ENCODE data around the gene TEX14.

Gene TEX14, protein sequence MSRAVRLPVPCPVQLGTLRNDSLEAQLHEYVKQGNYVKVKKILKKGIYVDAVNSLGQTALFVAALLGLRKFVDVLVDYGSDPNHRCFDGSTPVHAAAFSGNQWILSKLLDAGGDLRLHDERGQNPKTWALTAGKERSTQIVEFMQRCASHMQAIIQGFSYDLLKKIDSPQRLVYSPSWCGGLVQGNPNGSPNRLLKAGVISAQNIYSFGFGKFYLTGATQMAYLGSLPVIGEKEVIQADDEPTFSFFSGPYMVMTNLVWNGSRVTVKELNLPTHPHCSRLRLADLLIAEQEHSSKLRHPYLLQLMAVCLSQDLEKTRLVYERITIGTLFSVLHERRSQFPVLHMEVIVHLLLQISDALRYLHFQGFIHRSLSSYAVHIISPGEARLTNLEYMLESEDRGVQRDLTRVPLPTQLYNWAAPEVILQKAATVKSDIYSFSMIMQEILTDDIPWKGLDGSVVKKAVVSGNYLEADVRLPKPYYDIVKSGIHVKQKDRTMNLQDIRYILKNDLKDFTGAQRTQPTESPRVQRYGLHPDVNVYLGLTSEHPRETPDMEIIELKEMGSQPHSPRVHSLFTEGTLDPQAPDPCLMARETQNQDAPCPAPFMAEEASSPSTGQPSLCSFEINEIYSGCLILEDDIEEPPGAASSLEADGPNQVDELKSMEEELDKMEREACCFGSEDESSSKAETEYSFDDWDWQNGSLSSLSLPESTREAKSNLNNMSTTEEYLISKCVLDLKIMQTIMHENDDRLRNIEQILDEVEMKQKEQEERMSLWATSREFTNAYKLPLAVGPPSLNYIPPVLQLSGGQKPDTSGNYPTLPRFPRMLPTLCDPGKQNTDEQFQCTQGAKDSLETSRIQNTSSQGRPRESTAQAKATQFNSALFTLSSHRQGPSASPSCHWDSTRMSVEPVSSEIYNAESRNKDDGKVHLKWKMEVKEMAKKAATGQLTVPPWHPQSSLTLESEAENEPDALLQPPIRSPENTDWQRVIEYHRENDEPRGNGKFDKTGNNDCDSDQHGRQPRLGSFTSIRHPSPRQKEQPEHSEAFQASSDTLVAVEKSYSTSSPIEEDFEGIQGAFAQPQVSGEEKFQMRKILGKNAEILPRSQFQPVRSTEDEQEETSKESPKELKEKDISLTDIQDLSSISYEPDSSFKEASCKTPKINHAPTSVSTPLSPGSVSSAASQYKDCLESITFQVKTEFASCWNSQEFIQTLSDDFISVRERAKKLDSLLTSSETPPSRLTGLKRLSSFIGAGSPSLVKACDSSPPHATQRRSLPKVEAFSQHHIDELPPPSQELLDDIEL (N-terminal part only)

DNA sequence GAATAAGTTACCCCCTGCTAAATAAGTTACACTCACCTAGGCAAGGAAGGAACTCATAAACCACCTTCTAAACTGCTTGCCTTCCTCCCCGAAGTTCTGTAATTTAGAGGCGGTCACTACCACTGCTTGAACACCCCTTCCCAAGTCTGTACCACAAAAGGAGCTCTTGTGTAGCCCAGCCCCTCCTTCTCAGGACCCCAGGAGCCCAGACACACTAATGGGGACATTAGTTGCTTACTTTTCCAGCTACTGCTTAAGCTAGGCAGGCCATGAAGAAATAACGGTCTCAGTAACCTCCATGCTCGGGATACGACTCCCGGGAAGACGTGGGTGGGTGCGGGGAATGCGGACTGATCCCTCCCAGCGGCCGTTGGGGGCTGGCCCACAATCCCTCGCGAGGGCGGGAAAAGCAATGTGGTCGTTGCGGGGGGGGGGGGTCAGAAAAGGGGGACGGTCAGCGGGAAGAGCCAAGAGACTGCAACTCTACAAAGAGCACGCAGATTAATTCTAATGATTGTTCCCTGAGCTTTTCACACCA lies at the start of gene TEX14:
Gene TEX14 (minus strand): TSS at position 345 of the 538 bp plus-strand sequence. CDS start 40,044 bp downstream, outside the sequence.
- DNase-seq (ENCODE audit: low spot score), result no peak
- peak within 1 kb of the TSS; percentile 94 for H3K27ac Mint-ChIP-seq
- H3K27me3 Mint-ChIP-seq (ENCODE audit: low read depth), result no peaks in the 10 kb centered on the region
- H3K36me3 Mint-ChIP-seq (ENCODE audit: low read depth), result peaks cover 23% of the 10 kb centered on the region
- H3K4me3 Mint-ChIP-seq, result peak within 1 kb of the TSS; percentile 92
- H3K4me1 Mint-ChIP-seq (ENCODE audit: low read depth), result peaks cover 23% of the 10 kb centered on the region
- H3K9me3 Mint-ChIP-seq, result peaks cover 4% of the 10 kb centered on the region

DNA sequence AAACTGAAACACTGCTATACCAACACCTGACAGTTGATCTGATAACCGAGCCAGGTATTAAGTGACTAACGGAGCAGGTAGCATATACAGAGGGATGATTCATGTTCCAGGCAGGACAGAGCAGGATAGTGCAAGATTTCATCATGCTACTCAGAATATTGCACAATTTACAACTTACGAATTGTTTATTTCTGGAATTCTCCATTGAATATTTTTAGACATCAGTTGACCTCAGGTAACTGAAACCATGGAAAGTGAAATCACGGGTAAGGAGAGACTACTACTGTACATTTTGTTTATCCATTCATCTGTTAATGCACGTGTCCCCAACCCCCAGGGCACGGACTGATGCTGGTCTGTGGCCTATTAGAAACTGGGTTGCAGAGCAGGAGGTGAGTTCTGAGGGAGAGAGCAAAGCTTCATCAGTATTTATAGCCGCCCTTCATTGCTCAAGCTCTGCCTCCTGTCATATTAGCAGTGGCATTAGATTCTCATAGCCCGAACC lies 49.3 kb upstream of the TEX14 start:
- Mint-ChIP-seq H3K4me1 (ENCODE audit: low read depth) (no peaks in the 10 kb centered on the region), H3K4me3 (no peak overlapping the region), H3K9me3 (no peaks in the 10 kb centered on the region), H3K27ac (no peak overlapping the region), H3K27me3 (ENCODE audit: low read depth) (no peaks in the 10 kb centered on the region), H3K36me3 (ENCODE audit: low read depth) (no peaks in the 10 kb centered on the region)
- DNase-seq (ENCODE audit: low spot score), result no peak

DNA sequence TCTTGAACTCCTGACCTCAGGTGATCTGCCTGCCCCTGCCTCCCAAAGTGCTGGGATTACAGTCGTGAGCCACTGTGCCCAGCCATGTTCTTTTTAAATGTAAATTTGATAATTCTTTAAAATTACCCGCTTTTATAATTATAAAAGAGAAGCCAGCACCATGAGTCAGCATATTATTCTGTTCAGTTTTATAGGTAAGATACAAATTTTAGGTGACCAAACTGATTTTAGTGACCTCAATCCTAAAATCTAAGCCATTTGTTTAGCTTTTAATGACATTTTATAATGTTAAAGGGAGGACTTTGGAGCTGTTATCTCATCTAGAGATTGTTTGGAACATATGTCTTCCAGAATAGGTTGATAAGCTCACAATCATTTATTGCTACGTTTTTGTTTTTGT lies 43.0 kb upstream of the TEX14 start:
- Mint-ChIP-seq H3K4me1 (ENCODE audit: low read depth) (no peaks in the 10 kb centered on the region), H3K27ac (no peak overlapping the region), H3K9me3 (no peaks in the 10 kb centered on the region), H3K27me3 (ENCODE audit: low read depth) (no peaks in the 10 kb centered on the region), H3K4me3 (no peak overlapping the region), H3K36me3 (ENCODE audit: low read depth) (peaks cover 5% of the 10 kb centered on the region)
- no peak for DNase-seq (ENCODE audit: low spot score)

DNA sequence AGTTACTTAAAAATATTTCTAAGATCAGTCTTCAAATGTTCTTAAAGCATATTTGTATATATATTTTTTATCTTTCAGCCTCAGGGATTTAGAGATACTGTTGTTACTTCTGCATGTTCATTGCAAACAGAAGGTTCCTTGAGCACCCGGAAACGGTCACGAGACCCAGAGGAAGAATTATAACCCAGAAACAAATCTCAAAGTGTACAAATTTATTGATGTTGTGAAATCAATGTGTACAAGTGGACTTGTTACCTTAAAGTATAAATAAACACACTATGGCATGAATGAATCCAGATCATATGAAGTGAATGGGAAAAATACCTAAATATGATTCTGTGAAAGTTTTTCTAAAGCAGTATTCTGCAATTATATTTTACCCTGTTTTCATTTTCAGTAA lies 42.2 kb upstream of the TEX14 start:
- Mint-ChIP-seq H3K9me3 (no peaks in the 10 kb centered on the region), H3K27ac (no peak overlapping the region), H3K36me3 (ENCODE audit: low read depth) (peaks cover 6% of the 10 kb centered on the region), H3K27me3 (ENCODE audit: low read depth) (no peaks in the 10 kb centered on the region), H3K4me3 (no peak overlapping the region), H3K4me1 (ENCODE audit: low read depth) (no peaks in the 10 kb centered on the region)
- no peak for DNase-seq (ENCODE audit: low spot score)

DNA sequence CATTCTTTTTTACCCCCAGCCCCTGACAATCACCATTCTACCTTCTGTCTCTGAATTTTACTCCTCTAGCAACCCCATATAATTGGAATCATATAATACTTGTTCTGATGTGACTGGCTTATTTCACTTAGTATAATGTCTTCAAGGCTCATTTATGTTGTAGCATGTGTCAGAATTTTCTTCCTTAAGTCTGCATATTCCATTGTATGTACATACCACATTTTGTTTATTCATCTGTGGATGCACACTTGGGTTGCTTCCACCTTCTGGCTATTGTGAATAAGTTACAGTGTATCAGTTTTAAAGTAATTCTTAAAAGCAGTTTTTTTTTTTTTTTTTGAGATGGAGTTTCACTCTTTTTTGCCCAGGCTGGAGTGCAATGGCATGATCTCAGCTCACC lies 39.1 kb upstream of the TEX14 start:
- no peak for DNase-seq (ENCODE audit: low spot score)
- Mint-ChIP-seq H3K9me3 (no peaks in the 10 kb centered on the region), H3K36me3 (ENCODE audit: low read depth) (peaks cover 11% of the 10 kb centered on the region), H3K4me3 (no peak overlapping the region), H3K27me3 (ENCODE audit: low read depth) (no peaks in the 10 kb centered on the region), H3K27ac (no peak overlapping the region), H3K4me1 (ENCODE audit: low read depth) (peaks cover 1% of the 10 kb centered on the region)

DNA sequence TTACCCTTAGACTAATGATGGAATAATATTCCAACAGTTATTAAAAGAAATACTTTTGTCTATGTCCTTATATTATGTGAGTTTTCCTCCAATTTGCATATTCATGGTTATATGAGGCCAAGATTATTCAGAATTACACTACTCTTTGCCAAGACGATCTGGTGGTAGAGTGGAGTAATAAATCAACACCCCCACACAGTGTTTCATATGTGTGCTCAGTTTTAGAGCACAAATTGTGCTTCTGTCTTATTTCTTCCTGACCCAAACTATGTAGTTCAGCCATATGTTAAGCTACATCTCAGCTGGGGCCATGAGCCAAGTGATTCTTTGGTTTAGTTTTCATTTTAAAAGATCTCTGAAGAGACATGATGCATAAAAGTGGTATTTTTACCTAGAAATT lies 37.0 kb upstream of the TEX14 start:
- Mint-ChIP-seq H3K27ac (peak overlapping the region; percentile 8), H3K27me3 (ENCODE audit: low read depth) (no peaks in the 10 kb centered on the region), H3K9me3 (no peaks in the 10 kb centered on the region), H3K36me3 (ENCODE audit: low read depth) (peaks cover 18% of the 10 kb centered on the region), H3K4me3 (no peak overlapping the region), H3K4me1 (ENCODE audit: low read depth) (peaks cover 1% of the 10 kb centered on the region)
- DNase-seq (ENCODE audit: low spot score), result no peak

DNA sequence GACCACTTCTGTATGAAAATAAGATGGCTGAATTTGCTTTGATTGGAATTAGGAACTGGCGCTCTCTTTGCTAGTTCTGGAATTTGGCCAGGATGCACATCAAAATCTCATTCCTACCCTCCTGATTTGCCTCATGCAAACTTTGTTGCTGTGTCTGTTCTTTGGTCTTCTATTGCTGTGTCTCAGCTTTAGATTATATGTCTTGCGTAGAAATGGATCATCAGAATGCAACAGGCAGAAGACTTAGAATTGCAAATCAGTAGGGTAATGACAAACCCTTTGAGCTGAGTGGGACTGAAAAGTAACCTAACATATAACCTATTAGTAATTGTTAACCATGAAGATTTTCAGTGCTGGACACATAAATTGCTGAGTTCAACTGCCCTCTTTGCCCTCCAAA lies 30.9 kb upstream of the TEX14 start:
- Mint-ChIP-seq H3K27me3 (ENCODE audit: low read depth) (no peaks in the 10 kb centered on the region), H3K4me1 (ENCODE audit: low read depth) (no peaks in the 10 kb centered on the region), H3K36me3 (ENCODE audit: low read depth) (peaks cover 13% of the 10 kb centered on the region), H3K27ac (no peak overlapping the region), H3K4me3 (no peak overlapping the region), H3K9me3 (no peaks in the 10 kb centered on the region)
- no peak for DNase-seq (ENCODE audit: low spot score)

DNA sequence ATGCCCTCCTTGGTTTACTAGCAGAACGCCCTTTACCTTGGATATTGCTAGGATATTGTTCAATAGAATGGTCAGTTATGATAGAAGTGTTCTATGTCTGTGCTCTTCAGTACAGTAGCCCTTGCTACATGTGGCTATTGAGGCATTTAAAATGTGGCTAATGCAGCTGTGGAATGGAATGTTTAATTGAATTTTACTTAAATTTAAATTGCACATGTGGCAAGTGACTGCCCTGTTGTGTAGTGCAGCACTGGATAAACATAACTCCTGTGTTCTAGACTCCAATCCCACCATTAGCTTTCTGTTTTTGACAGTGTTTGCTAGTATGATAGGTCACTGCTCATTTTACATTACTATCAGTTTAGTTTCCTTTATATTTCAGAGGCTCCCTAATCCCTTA lies 30.4 kb upstream of the TEX14 start:
- Mint-ChIP-seq H3K36me3 (ENCODE audit: low read depth) (peaks cover 13% of the 10 kb centered on the region), H3K27ac (no peak overlapping the region), H3K9me3 (no peaks in the 10 kb centered on the region), H3K4me1 (ENCODE audit: low read depth) (no peaks in the 10 kb centered on the region), H3K4me3 (no peak overlapping the region), H3K27me3 (ENCODE audit: low read depth) (no peaks in the 10 kb centered on the region)
- no peak for DNase-seq (ENCODE audit: low spot score)

DNA sequence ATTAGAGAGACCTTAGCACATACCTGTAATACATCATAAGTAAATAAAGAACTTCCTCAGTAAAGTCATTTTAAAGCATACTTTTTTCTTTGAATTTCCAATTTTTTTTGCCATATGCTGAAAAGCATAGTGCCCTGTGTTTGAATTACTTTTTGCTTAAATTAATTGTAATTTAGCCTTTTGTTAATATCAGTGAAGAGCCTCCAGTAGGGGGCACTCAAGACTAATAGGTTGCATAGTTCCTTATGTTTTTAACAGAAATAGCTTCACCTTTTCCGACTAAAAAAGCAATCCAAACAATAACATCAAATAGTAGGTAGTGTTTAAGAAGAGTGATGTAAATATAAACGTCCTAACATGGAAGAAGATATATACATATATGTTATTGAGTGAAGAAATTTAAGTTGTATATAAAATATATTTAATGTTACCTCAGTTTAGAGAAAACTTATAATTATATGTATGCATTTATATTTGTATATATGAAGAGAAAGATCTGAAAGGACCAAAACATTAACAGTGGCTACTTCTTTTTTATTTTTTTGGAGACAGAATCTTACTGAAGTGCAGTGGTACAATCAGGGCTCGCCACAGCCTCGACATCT lies 19.2 kb upstream of the TEX14 start:
- Mint-ChIP-seq H3K27me3 (ENCODE audit: low read depth) (no peaks in the 10 kb centered on the region), H3K4me3 (no peak overlapping the region), H3K4me1 (ENCODE audit: low read depth) (peaks cover 12% of the 10 kb centered on the region), H3K36me3 (ENCODE audit: low read depth) (peaks cover 33% of the 10 kb centered on the region), H3K27ac (peak overlapping the region; percentile 19), H3K9me3 (no peaks in the 10 kb centered on the region)
- DNase-seq (ENCODE audit: low spot score), result no peak

DNA sequence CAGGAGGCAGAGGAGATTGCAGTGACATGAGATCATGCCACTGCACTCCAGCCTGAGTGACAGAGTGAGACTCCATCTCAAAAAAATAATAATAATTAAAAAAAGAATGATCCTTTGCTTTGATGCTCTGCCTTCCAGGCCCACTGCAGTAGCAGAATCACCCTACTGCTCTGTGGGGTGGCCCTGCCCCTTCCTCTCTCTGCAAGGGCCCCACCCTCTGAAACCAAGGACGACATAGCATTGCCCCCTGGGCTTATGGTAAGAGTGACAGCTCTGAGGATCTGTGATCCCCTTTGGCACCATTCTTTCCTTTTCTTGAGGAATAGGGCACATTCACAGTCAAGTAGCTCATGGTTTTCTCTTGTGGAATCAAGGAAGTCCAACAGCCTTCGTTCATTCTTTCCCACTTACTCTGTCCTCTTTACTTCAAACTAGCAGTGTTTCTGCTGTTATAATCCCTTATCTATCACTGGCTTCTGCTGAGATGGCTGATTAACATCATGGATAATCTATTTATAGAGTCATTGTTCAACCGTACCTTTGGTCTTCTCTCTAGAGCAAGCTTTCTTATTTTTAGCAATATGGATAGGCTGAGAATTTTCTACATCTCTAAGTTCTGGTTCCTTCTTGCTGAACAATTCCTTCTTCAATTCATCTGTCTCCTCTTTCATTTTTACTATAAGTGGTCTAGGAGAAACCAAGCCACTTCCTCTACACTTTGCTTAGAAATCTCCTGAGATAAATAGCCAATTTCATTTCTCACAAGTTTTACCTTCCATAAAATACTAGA lies 14.7 kb upstream of the TEX14 start:
- no peak for DNase-seq (ENCODE audit: low spot score)
- H3K9me3 Mint-ChIP-seq, result no peaks in the 10 kb centered on the region
- H3K27me3 Mint-ChIP-seq (ENCODE audit: low read depth), result no peaks in the 10 kb centered on the region
- peaks cover 39% of the 10 kb centered on the region for H3K36me3 Mint-ChIP-seq (ENCODE audit: low read depth)
- H3K4me1 Mint-ChIP-seq (ENCODE audit: low read depth), result peaks cover 28% of the 10 kb centered on the region
- peak overlapping the region; percentile 62 for H3K27ac Mint-ChIP-seq
- peak overlapping the region; percentile 38 for H3K4me3 Mint-ChIP-seq

DNA sequence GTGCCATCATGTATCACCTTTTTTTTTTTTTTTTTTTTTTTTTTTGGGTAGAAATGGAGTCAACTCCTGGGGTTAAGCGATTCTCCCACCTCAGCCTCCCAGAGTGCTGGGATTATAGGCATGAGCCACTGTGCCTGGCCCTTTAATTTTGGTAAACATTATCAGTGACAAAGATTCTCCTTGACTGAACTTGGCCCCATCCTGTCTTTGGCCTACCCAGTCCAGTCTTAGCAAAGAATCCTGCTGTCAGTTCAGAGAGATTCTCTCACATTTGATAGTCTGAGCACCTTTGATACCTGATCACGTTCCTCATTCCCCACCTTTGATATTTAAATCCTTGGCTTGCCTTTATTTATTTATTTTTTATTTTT lies 12.1 kb upstream of the TEX14 start:
- peak overlapping the region; percentile 31 for H3K27ac Mint-ChIP-seq
- H3K4me1 Mint-ChIP-seq (ENCODE audit: low read depth), result peaks cover 30% of the 10 kb centered on the region
- no peaks in the 10 kb centered on the region for H3K27me3 Mint-ChIP-seq (ENCODE audit: low read depth)
- H3K36me3 Mint-ChIP-seq (ENCODE audit: low read depth), result peaks cover 39% of the 10 kb centered on the region
- DNase-seq (ENCODE audit: low spot score), result no peak
- no peak overlapping the region for H3K4me3 Mint-ChIP-seq
- no peaks in the 10 kb centered on the region for H3K9me3 Mint-ChIP-seq

DNA sequence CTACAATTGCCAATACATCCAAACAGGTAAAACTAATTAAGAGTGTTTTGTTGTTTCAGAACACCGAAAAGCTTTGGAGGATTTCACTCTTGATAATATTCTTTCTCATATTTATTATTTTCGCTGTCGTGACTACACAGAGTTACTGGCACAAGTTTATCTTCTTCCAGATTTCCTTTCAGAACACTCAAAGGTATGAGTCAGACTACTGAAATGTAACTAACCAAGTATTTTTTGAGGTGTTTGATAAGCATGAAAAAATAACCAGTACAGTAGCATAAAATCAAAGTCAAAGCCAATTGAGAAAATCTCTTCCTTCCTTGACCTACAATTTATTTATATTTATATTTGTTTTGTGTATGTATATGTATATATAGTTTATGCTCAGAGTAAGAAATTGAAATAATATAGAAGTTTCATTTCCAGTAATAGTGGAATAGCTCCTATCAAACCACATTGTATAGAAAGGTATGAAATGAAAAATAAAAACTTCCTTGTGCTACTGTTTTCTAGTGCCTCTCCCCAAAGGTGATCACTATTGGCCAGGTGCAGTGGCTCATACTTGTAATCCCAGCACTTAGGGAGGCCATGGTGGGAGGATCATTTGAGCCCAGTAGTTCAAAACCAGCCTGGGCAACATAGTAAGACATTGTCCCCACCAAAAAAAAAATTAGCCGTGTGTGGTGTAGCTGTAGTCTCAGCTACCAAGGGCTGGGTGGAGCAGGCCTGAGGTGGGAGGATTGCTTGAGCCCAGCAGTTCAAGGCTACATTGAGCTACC lies 11.5 kb upstream of the TEX14 start:
- Mint-ChIP-seq H3K27ac (peak overlapping the region; percentile 60), H3K4me3 (no peak overlapping the region), H3K27me3 (ENCODE audit: low read depth) (no peaks in the 10 kb centered on the region), H3K4me1 (ENCODE audit: low read depth) (peaks cover 30% of the 10 kb centered on the region), H3K9me3 (no peaks in the 10 kb centered on the region), H3K36me3 (ENCODE audit: low read depth) (peaks cover 39% of the 10 kb centered on the region)
- no peak for DNase-seq (ENCODE audit: low spot score)
